Endodermal cell (in vitro differentiated cells): ENCODE data around the gene USP6NL. TPM values are rescaled to one million over a fixed set of nuclear protein-coding genes. Genes with fewer than 3 reads are reported as not detected.
"Not testable (repeated sequence)": the region's sequence is repeated elsewhere in the genome, so short reads cannot be mapped to it uniquely, and the experiment has no call there.

ENCODE experiments used
- DNase-seq: peaks from one replicate; pipeline ENCODE4 v3.0.0-alpha.2; 2017
- H3K27ac ChIP-seq: 2 replicates; pipeline ENCODE4 v1.5.1; 2013; ENCODE audit warnings: mild to moderate bottlenecking, low read depth, low read length, moderate library complexity
- H3K27me3 ChIP-seq: 2 replicates; pipeline ENCODE4 v1.6.1; 2013; ENCODE audit warnings: mild to moderate bottlenecking, low read length, moderate library complexity; ENCODE audit not compliant: insufficient read depth, control insufficient read depth, poor library complexity, severe bottlenecking
- H3K36me3 ChIP-seq: 2 replicates; pipeline ENCODE4 v1.7.0; 2013; ENCODE audit warnings: mild to moderate bottlenecking, low read length, moderate library complexity; ENCODE audit not compliant: control insufficient read depth, insufficient read depth
- H3K4me1 ChIP-seq: one replicate; pipeline ENCODE4 v1.7.0; 2013; ENCODE audit warnings: low read length; ENCODE audit not compliant: control insufficient read depth, insufficient read depth
- H3K4me3 ChIP-seq: 2 replicates; pipeline ENCODE4 v1.5.1; 2013; ENCODE audit warnings: mild to moderate bottlenecking, low read length, moderate library complexity
- H3K9ac ChIP-seq: 2 replicates; pipeline ENCODE4 v1.6.1; 2013; ENCODE audit warnings: mild to moderate bottlenecking, low read length, moderate library complexity; ENCODE audit not compliant: poor library complexity, severe bottlenecking; ENCODE audit errors: extremely low read depth
- H3K9me3 ChIP-seq: 2 replicates; pipeline ENCODE4 v1.6.1; 2013; ENCODE audit warnings: mild to moderate bottlenecking, low read length, moderate library complexity; ENCODE audit not compliant: control insufficient read depth
- H3K27ac Mint-ChIP-seq: 2 replicates; pipeline ENCODE4 v1.8.0; 2020; ENCODE audit warnings: mixed read lengths
- H3K27me3 Mint-ChIP-seq: 2 replicates; pipeline ENCODE4 v1.8.0; 2021; ENCODE audit warnings: mild to moderate bottlenecking, mixed read lengths; ENCODE audit not compliant: insufficient read depth
- H3K36me3 Mint-ChIP-seq: 2 replicates; pipeline ENCODE4 v1.8.0; 2020; ENCODE audit warnings: low read depth, mixed read lengths
- H3K4me1 Mint-ChIP-seq: 2 replicates; pipeline ENCODE4 v1.8.0; 2020; ENCODE audit warnings: mixed read lengths
- H3K4me3 Mint-ChIP-seq: 2 replicates; pipeline ENCODE4 v1.8.0; 2020; ENCODE audit warnings: mild to moderate bottlenecking, moderate library complexity, mixed read lengths
- H3K9me3 Mint-ChIP-seq: 2 replicates; pipeline ENCODE4 v1.8.0; 2020; ENCODE audit warnings: mild to moderate bottlenecking, mixed read lengths
- CTCF ChIP-seq: fragments of 200-600 bp; sonication (generic); conservative IDR thresholded peaks from 2 replicates; pipeline ENCODE4 v1.5.0; 2021; ENCODE audit warnings: antibody characterized with exemption, mild to moderate bottlenecking
- WGBS, 2 experiments: methylation state at CpG; one replicate each; pipeline versions ENCODE4 v1.1.5 to v1.1.7; 2013; ENCODE audit warnings: missing lambda C conversion rate in 2 of 2, mixed read lengths in 1 of 2; ENCODE audit not compliant: insufficient coverage in 1 of 2, insufficient read length in 1 of 2; 5-methylcytosine and 5-hydroxymethylcytosine counted together
- total RNA-seq, 2 donors: library from RNA; stranded (reverse); fragmentation: NEBNext Ultra II Directional in 1 of 2; extraction: Animal tissue kit (Norgen Biotek cat#: 25700) in 1 of 2; gene quantifications; 2 replicates in 1 of 2; 3 replicates in 1 of 2; pipeline ENCODE4 v1.2.1, GENCODE V29; 2021

The USP6NL gene
- total RNA-seq, 2 donors from 2014 or later = 20.6 to 22.9 TPM

GRCh38 chr10:11629731-11630130 is 18.3 kb upstream of the USP6NL start:
- Mint-ChIP-seq H3K36me3 (no peaks in the 10 kb centered on the region), H3K4me3 (no peak overlapping the region), H3K9me3 (no peaks in the 10 kb centered on the region), H3K4me1 (no peaks in the 10 kb centered on the region), H3K27ac (no peak overlapping the region), H3K27me3 (peaks cover 2% of the 10 kb centered on the region)
- Histone ChIP-seq H3K4me3 (no peak overlapping the region), H3K36me3 (no peaks in the 10 kb centered on the region), H3K27ac (no peak overlapping the region), H3K4me1 (no peaks in the 10 kb centered on the region), H3K9ac (no peak overlapping the region), H3K27me3 (no peaks in the 10 kb centered on the region), H3K9me3 (no peaks in the 10 kb centered on the region)
- DNase-seq = no peak
- 91 to 92% methylated on average over 5 to 6 of the region's 6 CpGs for whole genome bisulfite sequencing, 2 experiments
- no peak for TF ChIP-seq CTCF

- DNase-seq, H3K4me1 Mint-ChIP-seq, H3K27ac ChIP-seq, H3K9me3 ChIP-seq, H3K4me3 ChIP-seq, H3K9ac ChIP-seq, H3K4me3 Mint-ChIP-seq, H3K36me3 ChIP-seq, H3K27me3 ChIP-seq, H3K36me3 Mint-ChIP-seq, H3K27ac Mint-ChIP-seq, H3K27me3 Mint-ChIP-seq, H3K4me1 ChIP-seq, H3K9me3 Mint-ChIP-seq: not testable (repeated sequence)
- WGBS, 2 experiments = 91 to 97% methylated on average over 5 to 6 of the region's 8 CpGs
Observed at GRCh38 chr10:11627941-11628340, 16.5 kb upstream of the USP6NL start.

- Mint-ChIP-seq H3K4me3 (no peak overlapping the region), H3K9me3 (no peaks in the 10 kb centered on the region), H3K27ac (no peak overlapping the region), H3K36me3 (no peaks in the 10 kb centered on the region), H3K27me3 (no peaks in the 10 kb centered on the region), H3K4me1 (no peaks in the 10 kb centered on the region)
- no peaks in the 10 kb centered on the region for H3K36me3 ChIP-seq
- H3K9me3 ChIP-seq = no peaks in the 10 kb centered on the region
- no peak for TF ChIP-seq CTCF
- H3K4me1 ChIP-seq = no peaks in the 10 kb centered on the region
- H3K4me3 ChIP-seq = no peak overlapping the region
- WGBS, 2 experiments = 91 to 94% methylated on average over 2 to 3 of the region's 3 CpGs
- no peak for DNase-seq
- H3K9ac ChIP-seq = no peak overlapping the region
- no peaks in the 10 kb centered on the region for H3K27me3 ChIP-seq
- H3K27ac ChIP-seq = no peak overlapping the region
Observed at GRCh38 chr10:11626071-11626470, 14.6 kb upstream of the USP6NL start.

GRCh38 chr10:11625019-11625735 is 13.7 kb upstream of the USP6NL start:
- TF ChIP-seq CTCF = no peak
- Mint-ChIP-seq H3K36me3 (no peaks in the 10 kb centered on the region), H3K4me3 (no peak overlapping the region), H3K9me3 (no peaks in the 10 kb centered on the region), H3K27ac (no peak overlapping the region), H3K27me3 (no peaks in the 10 kb centered on the region), H3K4me1 (no peaks in the 10 kb centered on the region)
- Histone ChIP-seq H3K27ac (no peak overlapping the region), H3K27me3 (no peaks in the 10 kb centered on the region), H3K4me3 (no peak overlapping the region), H3K4me1 (no peaks in the 10 kb centered on the region), H3K9ac (no peak overlapping the region), H3K36me3 (no peaks in the 10 kb centered on the region), H3K9me3 (no peaks in the 10 kb centered on the region)
- 89 to 93% methylated on average over 2 to 9 of the region's 9 CpGs for WGBS, 2 experiments
- no peak for DNase-seq
